HCT116 (cell line): ENCODE data around the gene CORO2B. TPM values are rescaled to one million over a fixed set of nuclear protein-coding genes. Genes with fewer than 3 reads are reported as not detected.

Experiments
- ATAC-seq: fragments of 200-7000 bp; cut with Tn5 transposase; 2 replicates; pipeline ENCODE4 v1.9.1; 2020; ENCODE audit warnings: mild to moderate bottlenecking, moderate library complexity
- BruUV-seq: library from RNA; stranded (reverse); fragments of 400-500 nt; replicated peaks from 2 replicates; lab custom pipeline; 2021; lab: Mats Ljungman, UMichigan
- CTCF ChIA-PET: fragments of 300-600 bp; sonication (Branson Sonifier 250); formaldehyde crosslinking; loops from one replicate; lab custom pipeline; 2021; ENCODE audit warnings: antibody characterized with exemption; lab: Charles Lee
- POLR2A ChIA-PET: fragments of 300-600, 350-600 bp; sonication (Branson Sonifier 250); formaldehyde crosslinking; loops from one replicate; lab custom pipeline; 2021; ENCODE audit warnings: antibody characterized with exemption; lab: Charles Lee
- RAD21 ChIA-PET, 2 experiments: fragments of 300-600 bp; sonication (Branson Sonifier 250); formaldehyde crosslinking; loops; one replicate each; lab custom pipeline; 2023; ENCODE audit warnings: low total read pairs in 2 of 2; ENCODE audit not compliant: uncharacterized antibody in 2 of 2, unreplicated experiment in 2 of 2, low non-redundant PET in 1 of 2; lab: Charles Lee
- DNase-seq: peaks from one replicate; pipeline ENCODE4 v3.0.0-alpha.2; 2010; ENCODE audit warnings: low read depth, low spot score
- H2AFZ ChIP-seq: fragments of 200-600 bp; shearing (Covaris generic), sonication (generic); 2 replicates; pipeline ENCODE4 v1.6.1; 2017; ENCODE audit warnings: low read depth, mixed run types, mixed read lengths, antibody characterized with exemption, low read length; ENCODE audit not compliant: poor library complexity, severe bottlenecking
- H3K27ac ChIP-seq: 2 replicates; pipeline ENCODE4 v1.5.1; 2012; ENCODE audit warnings: low read depth, low read length
- H3K27me3 ChIP-seq: fragments of 200-600 bp; sonication (generic); 2 replicates; pipeline ENCODE4 v1.6.1; 2016; ENCODE audit warnings: mixed run types, low read length, mixed read lengths; ENCODE audit not compliant: insufficient read depth
- H3K36me3 ChIP-seq, 2 experiments: fragments of 200-500 bp in 1 of 2; fragments of 200-600 bp in 1 of 2; sonication (Bioruptor generic) in 1 of 2; sonication (generic) in 1 of 2; 2 replicates each; pipeline versions ENCODE4 v1.5.1 to v1.6.1; 2014 to 2016; ENCODE audit warnings: low read length in 2 of 2, inconsistent platforms in 1 of 2, mixed read lengths in 1 of 2, mixed run types in 1 of 2; ENCODE audit not compliant: insufficient read depth in 2 of 2, control insufficient read depth in 1 of 2
- H3K4me1 ChIP-seq, 2 experiments: fragments of 200-600 bp in 1 of 2; sonication (generic) in 1 of 2; 2 replicates each; pipeline versions ENCODE4 v1.5.1 to v1.6.1; 2012 to 2017; ENCODE audit warnings: low read length in 2 of 2, inconsistent platforms in 1 of 2, mild to moderate bottlenecking in 1 of 2, mixed read lengths in 1 of 2, mixed run types in 1 of 2, moderate library complexity in 1 of 2; ENCODE audit not compliant: insufficient read depth in 2 of 2, control insufficient read depth in 1 of 2
- H3K4me2 ChIP-seq: fragments of 200-600 bp; sonication (generic); 2 replicates; pipeline ENCODE4 v1.6.1; 2017; ENCODE audit warnings: mixed run types, low read length, mixed read lengths
- H3K4me3 ChIP-seq, 2 experiments: fragments of 200-600 bp in 1 of 2; sonication (generic) in 1 of 2; replicated peaks in 1 of 2; 2 replicates each; pipeline ENCODE4 v1.5.1; 2011 to 2016; ENCODE audit warnings: low read length in 2 of 2, control low read depth in 1 of 2, low read depth in 1 of 2, mild to moderate bottlenecking in 1 of 2, mixed read lengths in 1 of 2, mixed run types in 1 of 2
- H3K79me2 ChIP-seq: fragments of 200-600 bp; sonication (generic); 2 replicates; pipeline ENCODE4 v1.6.1; 2017; ENCODE audit warnings: mild to moderate bottlenecking, mixed run types, low read length, moderate library complexity, mixed read lengths; ENCODE audit not compliant: insufficient read depth
- H3K9ac ChIP-seq: fragments of 200-600 bp; sonication (generic); 2 replicates; pipeline ENCODE4 v1.6.1; 2016; ENCODE audit warnings: low read length, mixed read lengths
- H3K9me2 ChIP-seq: fragments of 200-600 bp; sonication (generic), shearing (Covaris generic); 2 replicates; pipeline ENCODE4 v1.6.1; 2017; ENCODE audit warnings: mixed run types, mild to moderate bottlenecking, moderate library complexity; ENCODE audit not compliant: insufficient read depth
- H3K9me3 ChIP-seq, 2 experiments: fragments of 200-500 bp in 1 of 2; fragments of 200-600 bp in 1 of 2; sonication (Bioruptor generic) in 1 of 2; sonication (generic) in 1 of 2; 2 replicates each; pipeline ENCODE4 v1.6.1; 2014 to 2017; ENCODE audit warnings: low read length in 2 of 2, mixed read lengths in 2 of 2, inconsistent platforms in 1 of 2, low read depth in 1 of 2, mild to moderate bottlenecking in 1 of 2, mixed run types in 1 of 2, moderate library complexity in 1 of 2; ENCODE audit not compliant: control insufficient read depth in 1 of 2, insufficient read depth in 1 of 2
- H4K20me1 ChIP-seq: fragments of 200-600 bp; sonication (generic), shearing (Covaris generic); 2 replicates; pipeline ENCODE4 v1.6.1; 2017; ENCODE audit warnings: mixed run types, mild to moderate bottlenecking, moderate library complexity; ENCODE audit not compliant: insufficient read depth
- ATF3 ChIP-seq: IDR thresholded peaks from 2 replicates; pipeline ENCODE4 v1.6.1; 2012
- CBX3 ChIP-seq: IDR thresholded peaks from 2 replicates; pipeline ENCODE4 v1.6.1; 2012; ENCODE audit warnings: low read depth
- CTCF ChIP-seq, 3 experiments: fragments of 200-600 bp in 1 of 3; sonication (generic) in 1 of 3; IDR thresholded peaks in 2 of 3; conservative IDR thresholded peaks in 1 of 3; 2 replicates each; pipeline ENCODE4 v1.5.1; 2012 to 2017; ENCODE audit warnings: low read depth in 2 of 3, low read length in 2 of 3, antibody characterized with exemption in 1 of 3, borderline replicate concordance in 1 of 3, control low read depth in 1 of 3, mild to moderate bottlenecking in 1 of 3, mixed read lengths in 1 of 3, mixed run types in 1 of 3, moderate library complexity in 1 of 3; ENCODE audit not compliant: insufficient read depth in 1 of 3
- ELF1 ChIP-seq: IDR thresholded peaks from 2 replicates; pipeline ENCODE4 v1.6.1; 2012; ENCODE audit warnings: low read depth, borderline replicate concordance
- JUND ChIP-seq: IDR thresholded peaks from 2 replicates; pipeline ENCODE4 v1.6.1; 2012
- RAD21 ChIP-seq: IDR thresholded peaks from 2 replicates; pipeline ENCODE4 v1.6.1; 2012; ENCODE audit warnings: low read depth, mild to moderate bottlenecking
- SRF ChIP-seq: IDR thresholded peaks from 2 replicates; pipeline ENCODE4 v1.6.1; 2012; ENCODE audit warnings: low read depth
- YY1 ChIP-seq: IDR thresholded peaks from 2 replicates; pipeline ENCODE4 v1.6.1; 2011; ENCODE audit warnings: low read length, low read depth, moderate library complexity, mild to moderate bottlenecking; ENCODE audit not compliant: insufficient replicate concordance; ENCODE audit errors: extremely low read depth
- ZBTB33 ChIP-seq: IDR thresholded peaks from 2 replicates; pipeline ENCODE4 v1.6.1; 2011; ENCODE audit warnings: mild to moderate bottlenecking, low read length, moderate library complexity; ENCODE audit not compliant: insufficient replicate concordance; ENCODE audit errors: extremely low read depth
- intact Hi-C: fragments of 100-400 bp; cut with micrococcal nuclease; formaldehyde crosslinking; loops from 2 replicates; pipeline ENCODE4 v1.10.0; 2022
- total RNA-seq: library from RNA; stranded (reverse); gene quantifications from one replicate; pipeline ENCODE4 v1.2.1, GENCODE V29; 2021; ENCODE audit not compliant: unreplicated experiment

The CORO2B gene
- total RNA-seq, 1 experiment from 2014 or later, result 2.8 TPM

GRCh38 chr15:68663526-68663925, 84.7 kb downstream of the CORO2B start:
- no peak for DNase-seq
- no peaks in the 10 kb centered on the region for H3K9me2 ChIP-seq
- no peaks in the 10 kb centered on the region for H3K4me1 ChIP-seq
- no peaks in the 10 kb centered on the region for H4K20me1 ChIP-seq
- H3K9me3 ChIP-seq, result no peaks in the 10 kb centered on the region
- no peak for ATAC-seq
- TF ChIP-seq ATF3 (no peak), SRF (no peak), ELF1 (no peak), YY1 (no peak), JUND (no peak), CTCF (IDR thresholded peaks at IDR 0.05 in 2 of 3, conservative IDR thresholded peaks at IDR 0.05 in 1 of 3; ENCODE audit: borderline replicate concordance in 1 of 3, insufficient read depth in 1 of 3, low read depth in 2 of 3, low read length in 2 of 3) (no peak), ZBTB33 (no peak), CBX3 (no peak), RAD21 (no peak)
- H3K79me2 ChIP-seq, result no peaks in the 10 kb centered on the region
- H3K27me3 ChIP-seq, result no peaks in the 10 kb centered on the region
- no peak overlapping the region for H2AFZ ChIP-seq
- H3K27ac ChIP-seq, result no peak overlapping the region
- ChIA-PET CTCF (interaction anchor here (1.0 to 1.4 kb wide), 2 partner anchors 13 to 109 kb away, joined by 3 read pairs; no protein-coding TSS in a partner anchor), RAD21 (no interaction called here), POLR2A (no interaction called here)
- H3K4me3 ChIP-seq, result no peak overlapping the region
- BruUV-seq, result no TSS peak
- intact Hi-C loops, result no loop called here
- H3K36me3 ChIP-seq, result no peaks in the 10 kb centered on the region
- H3K4me2 ChIP-seq, result no peak overlapping the region
- no peak overlapping the region for H3K9ac ChIP-seq
